Measurements from ENCODE around the gene SNED1.

The SNED1 gene

DNA sequence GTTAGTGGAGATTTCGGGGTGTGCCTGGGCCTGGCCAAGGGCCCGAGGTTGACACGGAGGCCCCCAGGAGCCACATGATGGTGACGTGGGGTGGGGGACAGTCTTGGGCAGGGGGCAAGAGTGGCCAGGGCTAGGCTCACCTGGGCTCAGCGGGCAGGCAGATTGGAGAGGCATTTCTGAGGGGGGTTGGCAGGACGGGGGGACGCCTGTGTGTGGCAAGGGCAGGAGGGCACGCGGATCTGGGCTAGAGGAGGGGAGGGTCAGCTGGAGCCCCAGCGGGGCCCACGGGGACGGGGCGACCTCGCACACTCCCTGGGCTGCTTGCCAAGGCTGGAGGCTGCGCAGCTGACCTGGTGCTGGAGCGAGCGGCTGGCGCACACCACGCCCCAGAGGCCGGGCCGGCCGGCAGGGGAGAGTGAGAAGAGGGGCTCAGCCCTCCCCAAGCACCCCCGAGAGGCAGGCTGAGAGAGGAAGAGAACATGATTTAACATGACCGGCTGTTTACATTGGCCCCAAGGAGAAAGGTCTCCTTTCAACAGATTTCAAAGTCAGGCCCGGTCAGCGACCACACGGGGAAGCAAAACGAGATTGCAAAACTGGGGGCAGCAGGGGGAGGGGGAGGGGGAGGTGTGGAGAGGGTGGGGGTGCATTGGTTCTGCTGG, 38.0 kb upstream of the SNED1 start:
- DNase-seq: no peak

GRCh38 chr2:240960971-240961876, 37.2 kb upstream of the SNED1 start:
- DNase-seq: no peak

- DNase-seq: no peak
Measured at GRCh38 chr2:240961910-240962299, 36.5 kb upstream of the SNED1 start.

DNA sequence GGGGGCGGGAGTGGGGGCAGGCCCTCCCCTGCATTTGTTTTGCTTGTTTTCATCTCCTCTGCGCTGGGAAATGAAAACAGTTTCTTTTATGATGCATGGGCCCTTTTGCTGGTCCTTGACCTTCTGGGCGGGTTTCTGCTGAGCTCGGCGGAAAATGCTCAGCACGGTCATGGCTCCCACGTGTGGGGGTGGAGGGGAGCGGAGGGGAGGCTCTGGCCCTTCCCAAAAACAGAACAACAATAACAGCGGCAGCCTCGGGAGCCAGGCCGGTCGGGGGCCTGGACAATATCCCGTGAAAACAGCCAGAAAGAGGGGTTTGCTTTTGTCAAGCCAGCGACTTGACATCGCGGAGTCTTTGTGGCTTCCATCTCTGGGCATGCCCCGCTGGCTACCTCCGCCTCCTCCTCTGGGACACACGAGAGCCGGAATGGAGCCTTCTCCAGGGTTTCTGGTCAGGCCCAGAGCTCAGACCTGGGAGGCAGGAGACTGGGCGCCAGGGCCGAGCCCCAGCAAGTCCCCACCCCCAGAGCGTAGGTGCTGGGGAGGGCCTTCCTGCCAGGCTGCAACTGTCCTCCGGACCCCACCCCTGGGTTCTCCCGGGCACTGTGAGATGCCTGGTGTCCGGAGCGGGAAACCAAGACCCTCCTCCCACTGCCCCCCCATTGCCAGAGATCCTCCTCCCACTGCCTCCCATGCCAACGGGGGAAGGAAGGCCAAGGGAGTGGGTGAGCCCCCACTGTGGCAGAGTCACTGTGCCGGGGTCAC, 35.9 kb upstream of the SNED1 start:
- no peak for DNase-seq

- no peak for DNase-seq
Measured at GRCh38 chr2:240963065-240963867, 35.2 kb upstream of the SNED1 start.

- DNase-seq: no peak
Measured at GRCh38 chr2:240963868-240964703, 34.3 kb upstream of the SNED1 start.

DNA sequence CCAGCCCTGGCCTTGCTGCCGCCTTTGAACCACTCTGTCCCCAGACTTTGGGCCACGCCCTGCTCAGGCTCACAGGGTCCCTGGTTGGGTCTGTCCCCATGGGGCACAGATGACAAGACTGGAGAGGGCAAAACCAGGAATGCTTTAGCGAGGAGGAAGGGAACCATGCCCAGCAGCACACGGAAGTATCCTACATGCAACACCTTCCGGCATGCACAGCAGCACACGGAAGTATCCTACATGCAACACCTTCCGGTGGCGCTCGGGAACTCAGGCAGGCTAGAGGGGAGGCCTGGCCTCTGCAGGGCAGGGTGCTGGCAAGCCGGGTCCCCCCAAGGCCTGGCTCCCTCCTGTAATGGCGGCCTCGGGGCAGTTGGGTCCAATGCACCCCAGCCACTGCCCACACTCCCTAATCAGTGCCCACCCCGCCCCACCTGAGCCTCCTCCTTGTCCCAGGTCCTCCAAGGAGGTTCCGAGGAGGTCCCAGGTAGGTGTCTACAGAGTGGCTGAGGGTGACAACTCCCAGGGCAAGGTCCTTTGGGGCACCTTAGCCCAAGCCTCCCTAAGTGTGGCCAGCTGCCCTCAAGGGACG, 33.6 kb upstream of the SNED1 start:
- no peak for DNase-seq

DNA sequence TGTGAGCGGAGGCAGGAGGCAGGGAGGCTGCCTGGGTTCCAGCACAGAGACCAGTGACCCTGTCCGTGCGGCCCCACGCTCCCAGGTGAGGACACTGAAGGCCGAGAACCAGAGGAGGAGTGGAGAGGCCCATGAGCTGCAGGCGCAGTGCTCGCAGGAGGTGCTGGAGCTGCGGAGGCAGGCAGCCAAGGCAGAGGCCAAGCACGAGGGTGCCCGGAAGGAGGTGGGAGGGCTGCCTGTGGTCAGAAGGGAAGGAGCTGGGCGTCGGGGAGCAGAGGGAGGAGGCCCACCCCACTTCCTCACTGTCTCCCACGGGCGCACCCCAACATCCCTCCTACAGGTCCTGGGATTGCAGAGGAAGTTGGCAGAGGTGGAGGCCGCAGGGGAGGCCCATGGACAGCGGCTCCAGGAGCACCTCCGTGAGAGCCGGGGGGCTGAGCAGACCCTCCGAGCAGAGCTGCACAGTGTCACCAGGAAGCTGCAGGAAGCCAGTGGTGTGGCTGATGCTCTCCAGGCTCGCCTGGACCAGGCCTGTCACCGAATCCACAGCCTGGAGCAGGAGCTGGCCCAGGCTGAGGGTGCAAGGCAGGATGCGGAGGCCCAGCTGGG, 33.0 kb upstream of the SNED1 start:
- no peak for DNase-seq

DNA sequence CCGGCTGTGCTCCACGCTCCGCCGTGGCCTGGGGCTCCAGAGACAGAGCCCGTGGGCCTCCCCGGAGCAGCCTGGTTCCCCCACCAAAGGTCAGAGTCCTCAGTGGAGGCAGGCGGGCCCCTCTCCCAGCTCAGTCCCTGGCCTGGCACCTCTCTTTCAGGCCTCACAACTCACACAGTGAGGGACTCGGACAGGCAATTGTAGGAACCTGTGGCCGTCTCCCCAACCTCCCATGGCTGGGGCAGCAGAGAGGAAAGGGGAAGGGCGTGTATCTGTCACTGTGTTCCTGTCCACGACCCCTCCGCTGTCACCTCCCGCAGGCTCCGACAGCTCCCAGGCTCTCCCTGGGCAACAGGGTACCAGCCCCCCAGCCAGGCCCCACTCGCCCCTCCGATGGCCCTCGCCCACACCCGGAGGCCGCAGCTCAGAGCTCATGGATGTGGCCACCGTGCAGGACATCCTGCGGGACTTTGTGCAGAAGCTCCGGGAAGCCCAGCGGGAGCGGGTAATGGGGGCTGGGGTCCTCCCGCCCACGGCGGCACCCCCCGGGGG, 32.4 kb upstream of the SNED1 start:
- no peak for DNase-seq

- no peak for DNase-seq
Measured at GRCh38 chr2:240966457-240966905, 31.9 kb upstream of the SNED1 start.

- no peak for DNase-seq
Measured at GRCh38 chr2:240966906-240967680, 31.3 kb upstream of the SNED1 start.

GRCh38 chr2:240967681-240968621, 30.5 kb upstream of the SNED1 start:
- no peak for DNase-seq

- no peak for DNase-seq
Measured at GRCh38 chr2:240968731-240969624, 29.4 kb upstream of the SNED1 start.

- DNase-seq: no peak
Measured at GRCh38 chr2:240970104-240970503, 28.3 kb upstream of the SNED1 start.

GRCh38 chr2:240970816-240971215, 27.6 kb upstream of the SNED1 start:
- DNase-seq: no peak

- no peak for DNase-seq
Measured at GRCh38 chr2:240972201-240972600, 26.2 kb upstream of the SNED1 start.
